Measurements from ENCODE around the gene SCRT2.
"Not testable (repeated sequence)": the region's sequence is repeated elsewhere in the genome, so short reads cannot be mapped to it uniquely, and the experiment has no call there.

DNA sequence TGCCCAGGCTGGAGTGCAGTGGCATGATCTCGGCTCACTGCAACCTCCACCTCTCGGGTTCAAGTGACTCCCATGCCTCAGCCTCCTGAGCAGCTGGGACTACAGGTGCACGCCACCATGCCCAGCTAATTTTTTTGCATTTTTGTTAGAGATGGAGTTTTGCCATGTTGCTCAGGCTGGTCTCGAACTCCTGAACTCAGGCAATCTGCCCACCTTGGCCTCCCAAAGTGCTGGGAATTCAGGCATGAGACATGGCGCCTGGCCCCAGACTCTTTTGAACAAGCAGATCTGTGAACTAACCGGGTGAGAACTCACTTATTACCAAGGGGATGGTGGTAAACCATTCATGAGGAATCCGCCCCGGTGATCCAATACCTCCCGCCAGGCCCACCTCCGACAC lies 18.2 kb upstream of the SCRT2 start:
- TF ChIP-seq, protein P1, sequence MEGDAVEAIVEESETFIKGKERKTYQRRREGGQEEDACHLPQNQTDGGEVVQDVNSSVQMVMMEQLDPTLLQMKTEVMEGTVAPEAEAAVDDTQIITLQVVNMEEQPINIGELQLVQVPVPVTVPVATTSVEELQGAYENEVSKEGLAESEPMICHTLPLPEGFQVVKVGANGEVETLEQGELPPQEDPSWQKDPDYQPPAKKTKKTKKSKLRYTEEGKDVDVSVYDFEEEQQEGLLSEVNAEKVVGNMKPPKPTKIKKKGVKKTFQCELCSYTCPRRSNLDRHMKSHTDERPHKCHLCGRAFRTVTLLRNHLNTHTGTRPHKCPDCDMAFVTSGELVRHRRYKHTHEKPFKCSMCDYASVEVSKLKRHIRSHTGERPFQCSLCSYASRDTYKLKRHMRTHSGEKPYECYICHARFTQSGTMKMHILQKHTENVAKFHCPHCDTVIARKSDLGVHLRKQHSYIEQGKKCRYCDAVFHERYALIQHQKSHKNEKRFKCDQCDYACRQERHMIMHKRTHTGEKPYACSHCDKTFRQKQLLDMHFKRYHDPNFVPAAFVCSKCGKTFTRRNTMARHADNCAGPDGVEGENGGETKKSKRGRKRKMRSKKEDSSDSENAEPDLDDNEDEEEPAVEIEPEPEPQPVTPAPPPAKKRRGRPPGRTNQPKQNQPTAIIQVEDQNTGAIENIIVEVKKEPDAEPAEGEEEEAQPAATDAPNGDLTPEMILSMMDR (IDR thresholded peaks at IDR 0.05) = not testable (repeated sequence)
- TF ChIP-seq POLR2AphosphoS5, TCF7L2 (IDR thresholded peaks at IDR 0.05; ENCODE audit: low read depth, low read length): not testable (repeated sequence)
- TF ChIP-seq, protein P2, sequence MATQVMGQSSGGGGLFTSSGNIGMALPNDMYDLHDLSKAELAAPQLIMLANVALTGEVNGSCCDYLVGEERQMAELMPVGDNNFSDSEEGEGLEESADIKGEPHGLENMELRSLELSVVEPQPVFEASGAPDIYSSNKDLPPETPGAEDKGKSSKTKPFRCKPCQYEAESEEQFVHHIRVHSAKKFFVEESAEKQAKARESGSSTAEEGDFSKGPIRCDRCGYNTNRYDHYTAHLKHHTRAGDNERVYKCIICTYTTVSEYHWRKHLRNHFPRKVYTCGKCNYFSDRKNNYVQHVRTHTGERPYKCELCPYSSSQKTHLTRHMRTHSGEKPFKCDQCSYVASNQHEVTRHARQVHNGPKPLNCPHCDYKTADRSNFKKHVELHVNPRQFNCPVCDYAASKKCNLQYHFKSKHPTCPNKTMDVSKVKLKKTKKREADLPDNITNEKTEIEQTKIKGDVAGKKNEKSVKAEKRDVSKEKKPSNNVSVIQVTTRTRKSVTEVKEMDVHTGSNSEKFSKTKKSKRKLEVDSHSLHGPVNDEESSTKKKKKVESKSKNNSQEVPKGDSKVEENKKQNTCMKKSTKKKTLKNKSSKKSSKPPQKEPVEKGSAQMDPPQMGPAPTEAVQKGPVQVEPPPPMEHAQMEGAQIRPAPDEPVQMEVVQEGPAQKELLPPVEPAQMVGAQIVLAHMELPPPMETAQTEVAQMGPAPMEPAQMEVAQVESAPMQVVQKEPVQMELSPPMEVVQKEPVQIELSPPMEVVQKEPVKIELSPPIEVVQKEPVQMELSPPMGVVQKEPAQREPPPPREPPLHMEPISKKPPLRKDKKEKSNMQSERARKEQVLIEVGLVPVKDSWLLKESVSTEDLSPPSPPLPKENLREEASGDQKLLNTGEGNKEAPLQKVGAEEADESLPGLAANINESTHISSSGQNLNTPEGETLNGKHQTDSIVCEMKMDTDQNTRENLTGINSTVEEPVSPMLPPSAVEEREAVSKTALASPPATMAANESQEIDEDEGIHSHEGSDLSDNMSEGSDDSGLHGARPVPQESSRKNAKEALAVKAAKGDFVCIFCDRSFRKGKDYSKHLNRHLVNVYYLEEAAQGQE (IDR thresholded peaks at IDR 0.05; ENCODE audit: insufficient read depth in 1 of 2, low read depth in 2 of 2, low read length in 1 of 2) = not testable (repeated sequence)

Data from Panc1 (cell line).